HS-5 (cell line): Measurements from ENCODE around the gene IFT57.

Experiments
- DNase-seq: peaks from one replicate; pipeline ENCODE4 v3.0.0-alpha.2; 2012; ENCODE audit warnings: low read depth

IFT57 gene

GRCh38 chr3:108125153-108125543 lies 97.1 kb downstream of the IFT57 start:
- DNase-seq, result no peak

DNA sequence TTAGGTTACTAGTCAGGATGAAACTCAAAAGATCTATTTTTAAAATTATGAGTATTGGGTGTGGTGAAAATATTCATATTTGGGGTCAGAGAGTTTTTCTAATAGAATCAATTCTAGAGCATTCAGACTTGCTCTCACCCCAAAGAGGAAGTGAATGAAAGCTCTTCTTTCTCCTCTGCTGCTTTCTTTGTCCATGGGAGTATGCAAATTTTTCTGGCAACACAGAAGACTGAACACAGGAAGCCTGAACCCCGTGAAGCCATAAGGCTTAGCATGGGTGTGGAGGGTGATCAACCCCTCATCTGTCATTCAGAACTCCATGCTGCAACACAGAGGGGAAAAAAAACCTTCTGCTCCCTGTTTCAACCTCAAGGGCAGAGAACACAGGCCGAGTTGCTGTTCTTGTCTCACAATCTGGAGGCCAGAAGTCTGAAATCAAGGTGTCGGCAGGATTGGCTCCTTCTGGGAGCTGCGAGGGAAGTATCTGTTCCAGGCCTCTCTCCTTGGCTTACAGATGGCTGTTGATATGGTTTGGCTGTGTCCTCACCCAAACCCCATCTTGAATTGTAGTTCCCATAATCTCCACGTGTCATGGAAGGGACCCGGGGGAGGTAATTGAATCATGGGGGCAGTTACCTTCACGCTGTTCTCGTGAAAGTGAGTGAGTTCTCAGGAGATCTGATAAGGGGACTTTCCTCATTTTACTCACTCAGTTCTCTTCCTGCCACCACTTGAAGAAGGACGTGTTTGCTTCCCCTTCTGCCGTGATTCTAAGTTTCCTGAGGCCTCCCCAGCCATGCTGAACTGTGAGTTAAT lies 97.7 kb downstream of the IFT57 start:
- no peak for DNase-seq

GRCh38 chr3:108123326-108123725 lies 98.9 kb downstream of the IFT57 start:
- DNase-seq, result no peak

GRCh38 chr3:108122276-108122675 lies 99.9 kb downstream of the IFT57 start:
- no peak for DNase-seq

DNA sequence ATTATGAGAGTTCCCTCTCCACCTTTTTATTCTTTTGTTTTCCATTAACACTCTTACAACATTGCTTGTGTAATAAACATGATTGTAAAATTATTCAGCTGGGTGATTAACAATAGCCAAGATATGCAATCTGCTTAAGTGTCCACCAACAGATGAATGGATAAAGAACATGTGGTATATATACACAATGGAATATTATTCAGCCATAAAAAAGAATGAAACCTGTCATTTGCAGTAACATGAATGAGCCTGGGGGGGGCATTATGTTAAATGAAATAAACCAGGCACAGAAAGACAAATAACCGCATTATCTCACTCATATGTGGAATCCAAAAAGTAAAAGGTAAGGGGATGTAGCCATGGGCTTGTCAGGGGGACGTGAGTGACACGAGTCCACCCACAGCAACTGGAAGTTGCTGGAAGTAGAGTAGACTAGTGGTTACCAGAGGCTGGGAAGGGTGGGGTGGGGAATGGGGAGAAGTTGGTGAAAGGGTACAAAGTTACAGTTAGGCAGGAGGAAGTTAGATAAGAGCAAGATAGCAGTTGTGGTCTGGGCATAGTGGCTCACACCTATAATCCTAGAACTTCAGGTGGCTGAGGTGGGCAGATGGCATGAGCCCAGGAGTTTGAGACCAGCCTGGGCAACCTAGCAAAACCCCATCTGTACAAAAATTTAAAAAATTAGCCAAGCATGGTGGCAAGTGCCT lies 102.7 kb downstream of the IFT57 start:
- DNase-seq, result no peak

DNA sequence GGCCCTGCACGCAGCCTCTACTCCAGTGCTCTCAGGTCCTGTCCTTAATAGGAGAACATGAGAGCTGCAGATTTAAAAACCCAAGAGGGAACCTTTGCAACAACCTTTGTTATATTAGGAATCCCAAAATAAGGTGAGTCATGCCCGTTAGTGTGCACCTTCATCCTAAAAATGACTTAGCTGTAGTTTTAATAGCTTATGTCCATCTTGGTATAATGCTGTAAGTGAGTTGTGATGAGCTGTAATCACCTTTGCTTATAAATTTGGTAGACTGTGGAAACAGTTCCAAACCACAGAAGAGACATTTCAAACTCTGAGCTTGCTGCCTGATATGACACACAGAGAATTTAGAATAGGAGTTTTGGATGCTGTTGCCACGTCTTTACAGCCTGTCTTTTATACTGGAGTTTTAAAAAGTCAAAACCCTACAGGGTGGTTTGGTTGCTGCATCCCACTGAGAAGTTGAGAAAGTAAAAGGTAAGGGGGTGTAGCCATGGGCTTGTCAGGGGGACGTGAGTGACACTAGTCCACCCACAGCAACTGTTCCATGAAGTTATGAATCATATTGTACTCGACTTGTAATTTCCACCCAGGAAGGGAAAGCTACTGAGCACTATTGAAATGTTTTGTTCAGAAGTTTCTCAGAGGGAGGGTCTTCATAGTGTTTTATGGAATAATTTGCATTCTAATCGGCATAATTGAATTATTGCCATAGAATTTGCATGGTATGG lies 104.0 kb downstream of the IFT57 start:
- DNase-seq, result no peak

- no peak for DNase-seq
Observed at GRCh38 chr3:108117241-108117775, 104.9 kb downstream of the IFT57 start.

DNA sequence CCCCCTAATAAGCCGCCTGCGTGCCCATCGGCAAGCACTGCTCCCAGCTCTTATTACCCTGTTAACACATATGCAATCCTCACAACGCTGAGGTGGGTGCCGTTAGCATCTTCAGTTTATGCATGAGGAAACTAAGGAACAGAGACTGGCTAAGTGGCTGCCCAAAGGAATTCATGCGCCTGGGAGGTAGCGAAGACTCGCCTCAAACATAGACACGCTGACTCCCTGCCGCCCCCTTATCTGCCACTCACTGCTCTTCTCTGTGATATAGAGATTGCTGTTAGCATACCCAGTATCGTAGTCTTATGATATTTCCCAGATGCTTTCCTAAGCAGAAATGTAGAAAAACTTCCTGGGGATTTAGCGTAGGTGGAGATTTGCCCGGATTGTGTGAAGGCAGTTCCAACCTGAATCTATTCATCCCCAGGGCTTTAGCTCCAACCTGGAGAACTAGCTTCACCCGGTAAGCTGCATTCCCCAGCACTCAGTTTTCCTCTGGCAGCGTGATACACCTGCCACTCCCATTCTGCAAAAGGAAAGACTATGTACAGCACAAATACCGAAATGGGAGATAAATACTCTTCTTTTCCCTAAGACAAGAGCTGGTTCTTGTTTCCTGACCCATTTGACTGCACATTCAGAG lies 107.7 kb downstream of the IFT57 start:
- DNase-seq, result no peak

GRCh38 chr3:108113975-108114374 lies 108.2 kb downstream of the IFT57 start:
- DNase-seq, result no peak

DNA sequence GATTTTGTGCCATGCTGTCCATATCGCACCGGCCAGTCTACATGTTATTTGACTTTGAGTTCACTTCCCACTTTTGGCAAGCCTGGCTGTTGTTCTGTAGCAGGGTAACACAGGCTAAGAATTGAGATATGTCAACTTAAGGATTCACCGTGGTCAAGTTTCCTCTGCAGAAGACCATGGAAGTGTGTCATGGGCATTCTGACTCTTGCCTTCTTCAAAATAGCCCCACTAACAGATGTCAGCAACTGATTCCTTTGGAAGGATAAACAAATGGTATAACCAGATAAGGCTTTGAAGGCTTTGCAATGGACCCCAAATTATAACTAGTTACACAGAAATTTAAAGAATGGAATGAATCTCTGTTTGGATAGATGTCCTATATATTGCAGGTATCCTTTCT lies 111.3 kb downstream of the IFT57 start:
- DNase-seq, result no peak
